GM13977 (cell line): ENCODE data around the gene GPR84.

ENCODE experiments used
- DNase-seq: peaks from one replicate; pipeline ENCODE4 v3.0.0; 2012; ENCODE audit warnings: low spot score
- CTCF ChIP-seq: IDR thresholded peaks from 2 replicates; pipeline ENCODE4 v1.5.1; 2012; ENCODE audit warnings: mild to moderate bottlenecking, control low read depth; ENCODE audit not compliant: insufficient read depth; ENCODE audit errors: extremely low read depth, missing control alignments
- in situ Hi-C: fragments of 300-500 bp; cut with MboI; formaldehyde crosslinking; loops from one replicate; pipeline ENCODE4 v1.12.0; 2022; ENCODE audit warnings: low sequenced_read_pairs, low pct_unique_long_range_greater_than_20kb, mixed read lengths, inconsistent platforms; ENCODE audit not compliant: unreplicated experiment

The GPR84 gene

DNA sequence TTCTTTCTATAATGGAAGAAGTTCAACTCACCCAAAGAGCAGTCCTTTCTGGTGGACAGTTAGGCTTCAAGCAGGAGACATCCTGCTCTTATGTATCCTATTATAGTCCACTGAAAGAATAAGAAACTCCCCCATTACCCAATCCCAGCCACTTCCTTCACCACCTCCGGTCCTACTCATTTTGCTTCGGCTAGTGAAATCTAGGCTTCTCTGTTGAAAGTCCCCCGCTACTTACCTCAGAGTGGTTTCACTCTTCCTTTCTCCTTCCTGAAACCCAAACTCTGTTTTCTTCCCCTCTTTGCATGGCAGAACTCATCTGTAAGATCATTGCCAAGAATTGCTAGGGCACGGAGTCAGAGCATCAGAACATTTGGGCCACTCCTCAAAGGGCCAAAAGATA lies at the start of gene GPR84:
Gene GPR84 (minus strand): TSS at position 74 of the 400 bp plus-strand sequence. CDS start 635 bp downstream, outside the sequence.
- in situ Hi-C loops = loop anchor here (10.0 to 25.0 kb wide), 3 partner anchors 70 to 352 kb away; partner anchors contain the start of genes HOXC8 and HOXC9
- TF ChIP-seq CTCF = no peak
- no peak for DNase-seq

DNA sequence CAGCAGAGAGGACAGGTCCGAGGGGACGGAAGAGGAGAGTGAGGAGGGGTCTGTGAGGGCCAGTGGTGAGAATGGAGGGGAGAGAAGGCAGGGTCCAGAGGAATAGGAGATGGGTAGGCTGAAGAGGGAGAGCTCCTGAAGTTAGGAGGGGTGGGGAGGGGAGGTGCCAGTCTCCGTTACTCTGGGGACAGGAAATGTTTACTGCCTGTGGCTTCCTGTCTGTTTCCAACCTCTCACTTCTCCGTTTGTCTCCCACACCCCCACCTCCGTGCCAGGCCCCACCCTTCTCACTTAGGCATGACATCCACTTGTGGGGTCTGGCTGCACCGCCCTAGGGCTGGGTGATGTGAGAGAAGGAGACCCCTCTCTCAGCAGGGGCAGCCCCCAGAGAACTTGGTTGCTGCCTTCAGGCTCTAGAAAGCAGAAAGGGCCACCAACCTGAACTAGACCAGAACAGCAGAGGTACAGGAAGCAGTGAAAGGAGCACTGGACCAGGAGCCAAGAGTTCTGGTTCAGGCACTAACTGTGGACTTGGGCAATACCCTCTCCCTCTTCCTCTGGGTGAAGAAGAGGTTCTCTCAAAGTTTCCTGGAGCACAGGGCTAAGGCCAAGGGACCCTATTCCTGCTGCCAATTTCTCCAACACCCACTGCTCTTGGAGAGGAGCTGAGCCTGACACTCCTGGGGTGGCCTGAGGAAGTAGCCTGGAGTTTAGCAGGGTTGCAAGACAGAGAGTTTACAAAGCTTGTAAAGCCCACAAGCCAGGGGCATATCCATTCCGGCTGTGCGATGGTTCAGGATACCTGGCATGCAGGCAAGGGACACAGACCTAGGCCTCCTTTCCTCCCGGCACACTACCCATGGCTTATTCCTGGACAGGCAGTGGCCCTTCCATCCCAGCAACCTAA lies 49.3 kb upstream of the GPR84 start:
- in situ Hi-C loops = no loop called here
- no peak for DNase-seq
- TF ChIP-seq CTCF = no peak

DNA sequence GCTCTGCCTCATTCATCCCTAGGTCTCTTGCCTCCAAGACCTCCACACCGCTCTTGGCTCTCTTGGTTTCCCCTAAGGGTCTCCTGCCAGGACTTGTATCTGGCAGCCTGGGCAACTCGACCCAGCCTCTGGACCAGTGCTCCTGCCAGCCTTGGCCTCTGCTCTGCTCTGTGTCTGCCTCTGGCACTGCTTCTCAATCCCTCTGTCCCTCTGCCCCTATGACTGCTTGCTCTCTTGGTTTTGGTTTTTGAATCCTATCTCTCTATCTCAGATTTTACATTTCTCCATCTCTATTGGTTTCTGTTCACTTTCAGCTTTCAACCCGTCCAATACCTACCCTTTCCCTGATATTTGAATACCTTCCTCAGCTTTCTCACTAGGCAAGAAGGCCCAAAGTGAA lies 48.5 kb upstream of the GPR84 start:
- TF ChIP-seq CTCF = no peak
- in situ Hi-C loops = no loop called here
- no peak for DNase-seq

GRCh38 chr12:54412348-54412747 lies 48.1 kb upstream of the GPR84 start:
- TF ChIP-seq CTCF = no peak
- in situ Hi-C loops = no loop called here
- no peak for DNase-seq

DNA sequence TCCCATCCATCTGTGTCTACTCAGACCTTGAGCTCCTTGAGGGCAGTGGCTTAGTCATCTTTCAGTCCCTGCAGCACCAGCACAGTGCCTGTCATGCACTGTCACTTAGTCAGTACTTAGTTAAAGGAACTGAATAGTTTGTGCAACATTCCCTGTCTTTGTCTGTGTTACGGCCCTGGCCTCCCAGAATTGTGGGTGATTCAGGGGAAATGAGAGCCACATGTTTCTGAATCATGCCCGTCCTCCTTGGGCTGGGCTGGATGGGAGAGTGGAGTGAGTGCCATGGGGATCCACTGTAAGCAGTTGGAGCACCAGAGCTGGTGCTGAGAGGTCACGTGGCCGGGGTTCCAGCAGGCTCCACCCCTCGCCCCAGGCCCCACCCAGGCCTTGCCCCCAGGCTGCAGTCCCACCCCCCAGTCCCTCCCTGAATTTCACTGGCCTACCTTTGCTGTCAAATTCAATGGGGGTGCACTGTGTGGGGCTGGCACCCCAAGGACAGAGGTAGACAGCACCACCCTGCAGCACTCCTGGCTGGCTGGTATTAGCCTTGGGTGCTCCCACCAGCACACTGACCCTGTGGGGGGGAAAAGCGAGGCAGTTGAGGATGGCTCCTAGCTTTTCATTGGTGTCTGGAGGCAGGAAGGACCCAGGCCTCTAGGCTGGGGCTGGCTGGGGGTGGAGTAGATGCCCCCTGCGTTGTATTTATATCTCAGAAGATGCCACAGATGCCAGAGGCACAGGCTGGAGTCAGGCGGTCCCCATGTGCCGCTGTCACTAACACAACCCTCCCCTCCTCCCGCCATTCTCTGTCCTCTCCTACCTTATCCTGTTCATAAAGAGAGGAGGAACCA lies 47.3 kb upstream of the GPR84 start:
- no peak for TF ChIP-seq CTCF
- in situ Hi-C loops = no loop called here
- DNase-seq = no peak

GRCh38 chr12:54409267-54409666 lies 45.0 kb upstream of the GPR84 start:
- DNase-seq = no peak
- in situ Hi-C loops = no loop called here
- no peak for TF ChIP-seq CTCF
